Measurements from ENCODE around the gene UEVLD.

GRCh38 chr11:18501629-18502028, 86.9 kb downstream of the UEVLD start:
- TF ChIP-seq CTCF (IDR thresholded peaks at IDR 0.05; ENCODE audit: insufficient read depth, low read depth, low read length) (no peak), EZH2 (IDR thresholded peaks at IDR 0.05; ENCODE audit: insufficient read depth, low read length) (no peak)

Data from astrocyte (in vitro differentiated cells and primary cell).